HG03039 (cell line): ENCODE data around the gene GRIP2.

Experiments
- ATAC-seq: cut with Tn5 transposase; IDR thresholded peaks from one replicate; pipeline ENCODE4 v1.9.1; 2021; ENCODE audit warnings: mild to moderate bottlenecking, moderate library complexity; ENCODE audit not compliant: unreplicated experiment

The GRIP2 gene

GRCh38 chr3:14539742-14540491, at the start of gene GRIP2:
TSS of gene GRIP2 (minus strand) at chr3:14540342. CDS start at chr3:14540308, 34 bp downstream.
- ATAC-seq, result no peak

- ATAC-seq, result no peak
Measured at GRCh38 chr3:14588425-14589112, 48.4 kb upstream of the GRIP2 start.

GRCh38 chr3:14587740-14588360, 47.7 kb upstream of the GRIP2 start:
- no peak for ATAC-seq

GRCh38 chr3:14586611-14587010, 46.5 kb upstream of the GRIP2 start:
- ATAC-seq, result no peak

- no peak for ATAC-seq
Measured at GRCh38 chr3:14583548-14584091, 43.5 kb upstream of the GRIP2 start.

GRCh38 chr3:14582045-14582410, 41.9 kb upstream of the GRIP2 start:
- ATAC-seq, result no peak

GRCh38 chr3:14581334-14582044, 41.3 kb upstream of the GRIP2 start:
- ATAC-seq, result no peak

- ATAC-seq, result no peak
Measured at GRCh38 chr3:14577897-14578296, 37.8 kb upstream of the GRIP2 start.

- no peak for ATAC-seq
Measured at GRCh38 chr3:14576163-14576562, 36.0 kb upstream of the GRIP2 start.

- no peak for ATAC-seq
Measured at GRCh38 chr3:14574183-14574582, 34.0 kb upstream of the GRIP2 start.

- ATAC-seq, result no peak
Measured at GRCh38 chr3:14573706-14574105, 33.6 kb upstream of the GRIP2 start.

GRCh38 chr3:14570864-14571263, 30.7 kb upstream of the GRIP2 start:
- no peak for ATAC-seq

- no peak for ATAC-seq
Measured at GRCh38 chr3:14570089-14570488, 29.9 kb upstream of the GRIP2 start.

- ATAC-seq, result no peak
Measured at GRCh38 chr3:14569474-14570000, 29.4 kb upstream of the GRIP2 start.

GRCh38 chr3:14568269-14568668, 28.1 kb upstream of the GRIP2 start:
- ATAC-seq, result no peak

GRCh38 chr3:14566812-14567211, 26.7 kb upstream of the GRIP2 start:
- no peak for ATAC-seq

GRCh38 chr3:14565868-14566588, 25.9 kb upstream of the GRIP2 start:
- ATAC-seq, result no peak

GRCh38 chr3:14564741-14565140, 24.6 kb upstream of the GRIP2 start:
- no peak for ATAC-seq

- ATAC-seq, result no peak
Measured at GRCh38 chr3:14563946-14564539, 23.9 kb upstream of the GRIP2 start.
